GM18907 (cell line): ENCODE data around the gene EPM2A.
"Not testable (repeated sequence)": the region's sequence is repeated elsewhere in the genome, so short reads cannot be mapped to it uniquely, and the experiment has no call there.

Experiments
- ATAC-seq: cut with Tn5 transposase; IDR thresholded peaks from one replicate; pipeline ENCODE4 v1.9.1; 2021; ENCODE audit warnings: mild to moderate bottlenecking, moderate library complexity; ENCODE audit not compliant: unreplicated experiment

EPM2A gene

GRCh38 chr6:145735356-145736165, at the start of gene EPM2A:
EPM2A (minus strand) TSS chr6:145735520; CDS start chr6:145735498, 22 bp downstream.
- peak; percentile 81 for ATAC-seq

GRCh38 chr6:145784683-145785082, 49.4 kb upstream of the EPM2A start:
- peak; percentile 96 for ATAC-seq

- no peak for ATAC-seq
Measured at GRCh38 chr6:145783796-145784195, 48.5 kb upstream of the EPM2A start.

GRCh38 chr6:145772846-145773245, 37.5 kb upstream of the EPM2A start:
- no peak for ATAC-seq

GRCh38 chr6:145765449-145765848, 30.1 kb upstream of the EPM2A start:
- ATAC-seq = no peak

- ATAC-seq = no peak
Measured at GRCh38 chr6:145763742-145764141, 28.4 kb upstream of the EPM2A start.

- ATAC-seq = peak; percentile 85
Measured at GRCh38 chr6:145761584-145761983, 26.3 kb upstream of the EPM2A start.

GRCh38 chr6:145758113-145758512, 22.8 kb upstream of the EPM2A start:
- ATAC-seq = no peak

GRCh38 chr6:145756170-145756662, 20.9 kb upstream of the EPM2A start:
- no peak for ATAC-seq

- ATAC-seq = no peak
Measured at GRCh38 chr6:145755682-145756081, 20.4 kb upstream of the EPM2A start.

GRCh38 chr6:145752638-145753037, 17.3 kb upstream of the EPM2A start:
- no peak for ATAC-seq

GRCh38 chr6:145749632-145750031, 14.3 kb upstream of the EPM2A start:
- ATAC-seq = no peak

- no peak for ATAC-seq
Measured at GRCh38 chr6:145745861-145746260, 10.5 kb upstream of the EPM2A start.

GRCh38 chr6:145744619-145745018, 9.3 kb upstream of the EPM2A start:
- no peak for ATAC-seq

- no peak for ATAC-seq
Measured at GRCh38 chr6:145743332-145743731, 8.0 kb upstream of the EPM2A start.

GRCh38 chr6:145742472-145742871, 7.2 kb upstream of the EPM2A start:
- not testable (repeated sequence) for ATAC-seq

GRCh38 chr6:145739685-145740084, 4.4 kb upstream of the EPM2A start:
- ATAC-seq = not testable (repeated sequence)

GRCh38 chr6:145738265-145738664, 2.9 kb upstream of the EPM2A start:
- ATAC-seq = no peak

- no peak for ATAC-seq
Measured at GRCh38 chr6:145736661-145737144, 1.4 kb upstream of the EPM2A start.

- peak; percentile 80 for ATAC-seq
Measured at GRCh38 chr6:145734486-145735355, 599 bp downstream of the EPM2A start.

- no peak for ATAC-seq
Measured at GRCh38 chr6:145733810-145734209, 1.5 kb downstream of the EPM2A start.
